ENCODE results near the gene REXO5.

GRCh38 chr16:20880867-20881502, 74.7 kb downstream of the REXO5 start:
- TF ChIP-seq CTCF (IDR thresholded peaks at IDR 0.05) (no peak), POLR2A (IDR thresholded peaks at IDR 0.05) (no peak)
